Activated T-helper 1 cell treated with anti-CD3 and anti-CD28 coated beads, Interleukin-12 subunit alpha, Interleukin-12 subunit beta, Interleukin-2, Interleukin-4 antibody, amounts not matched to agents 30 ng/mL and 10 ng/mL and 1 ng/mL, durations not matched to agents 14 hours and 24 hours and 36 hours (primary cell): ENCODE results near the gene DMP1. TPM values are rescaled to one million over a fixed set of nuclear protein-coding genes. Genes with fewer than 3 reads are reported as not detected.
A peak's percentile ranks its signal among the peaks of the same experiment; 100 is the strongest.
"Not testable (repeated sequence)": the region's sequence is repeated elsewhere in the genome, so short reads cannot be mapped to it uniquely, and the experiment has no call there.

ENCODE experiments used
- DNase-seq: peaks from one replicate; pipeline ENCODE4 v3.0.0; 2021; ENCODE audit warnings: low spot score
- H3K27ac Mint-ChIP-seq: one replicate; pipeline ENCODE4 v1.8.0; 2021; ENCODE audit warnings: mild to moderate bottlenecking, mixed read lengths
- H3K27me3 Mint-ChIP-seq: one replicate; pipeline ENCODE4 v1.8.0; 2022; ENCODE audit warnings: mild to moderate bottlenecking, moderate library complexity, mixed read lengths; ENCODE audit not compliant: insufficient read depth
- H3K36me3 Mint-ChIP-seq: one replicate; pipeline ENCODE4 v1.8.0; 2021; ENCODE audit warnings: low read depth, mixed read lengths
- H3K4me1 Mint-ChIP-seq: one replicate; pipeline ENCODE4 v1.8.0; 2021; ENCODE audit warnings: low read depth, mixed read lengths
- H3K4me3 Mint-ChIP-seq: one replicate; pipeline ENCODE4 v1.8.0; 2021; ENCODE audit warnings: mild to moderate bottlenecking, moderate library complexity, mixed read lengths
- H3K9me3 Mint-ChIP-seq: one replicate; pipeline ENCODE4 v1.8.0; 2021; ENCODE audit warnings: mixed read lengths
- intact Hi-C: fragments of 100-400 bp; cut with micrococcal nuclease; formaldehyde crosslinking; loops from one replicate; pipeline ENCODE4 v1.15.1; 2024
- total RNA-seq: library from RNA; stranded (reverse); gene quantifications from 2 replicates; pipeline ENCODE4 v1.2.3, GENCODE V29; 2022

Gene DMP1
- total RNA-seq, 1 donor from 2014 or later: not detected

DNA sequence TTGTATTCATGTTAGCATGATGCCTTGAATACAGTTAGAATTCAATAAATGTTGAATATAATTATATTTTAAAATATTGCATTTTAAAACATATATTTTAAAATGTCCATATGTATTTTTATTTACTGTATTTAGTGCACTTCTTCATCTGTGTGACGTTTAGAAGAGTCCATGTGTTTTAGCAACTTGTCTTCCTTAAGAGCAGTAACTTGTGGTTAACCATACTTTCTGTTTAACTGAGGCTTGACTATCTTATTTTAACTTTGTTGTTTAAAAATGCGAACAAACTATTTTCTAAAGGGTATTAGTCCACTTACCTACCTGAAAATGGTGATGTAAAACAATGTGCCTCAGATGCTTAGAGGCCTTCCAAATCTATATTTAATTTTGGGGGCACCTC is 858 bp downstream of the DMP1 start:
- intact Hi-C loops: no loop called here
- no peaks in the 10 kb centered on the region for H3K27me3 Mint-ChIP-seq

DNA sequence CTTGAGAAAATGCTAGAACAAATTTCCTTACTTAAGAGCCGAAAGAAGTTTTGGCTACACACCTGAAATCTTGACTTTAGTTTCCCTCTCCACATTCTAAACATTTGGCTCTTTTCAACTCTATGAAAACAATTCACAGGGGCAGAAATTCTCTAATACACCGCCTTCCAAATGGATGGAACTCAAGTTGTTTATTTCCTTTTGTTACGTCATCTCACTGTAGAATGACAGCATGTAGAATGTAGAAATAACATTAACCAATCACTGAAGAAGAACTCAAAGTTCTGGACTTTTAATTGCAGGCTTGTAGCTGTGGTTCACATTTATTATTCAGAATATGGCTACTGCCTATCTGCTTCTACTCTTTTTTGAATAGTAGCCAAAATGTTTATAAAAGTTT is 1.9 kb downstream of the DMP1 start:
- H3K27me3 Mint-ChIP-seq: no peaks in the 10 kb centered on the region
- H3K27ac Mint-ChIP-seq: no peak overlapping the region
- no peaks in the 10 kb centered on the region for H3K9me3 Mint-ChIP-seq
- DNase-seq: no peak
- intact Hi-C loops: no loop called here
- no peaks in the 10 kb centered on the region for H3K4me1 Mint-ChIP-seq
- no peak overlapping the region for H3K4me3 Mint-ChIP-seq
- H3K36me3 Mint-ChIP-seq: no peaks in the 10 kb centered on the region

More for the DNA sequence above, 858 bp downstream of the DMP1 start:
- H3K9me3 Mint-ChIP-seq: no peaks in the 10 kb centered on the region
- no peak overlapping the region for H3K27ac Mint-ChIP-seq
- no peak for DNase-seq
- no peaks in the 10 kb centered on the region for H3K4me1 Mint-ChIP-seq
- H3K36me3 Mint-ChIP-seq: no peaks in the 10 kb centered on the region
- H3K4me3 Mint-ChIP-seq: no peak overlapping the region

GRCh38 chr4:87654487-87655044 is 4.5 kb downstream of the DMP1 start:
- no peaks in the 10 kb centered on the region for H3K4me1 Mint-ChIP-seq
- no peaks in the 10 kb centered on the region for H3K27me3 Mint-ChIP-seq
- no peaks in the 10 kb centered on the region for H3K36me3 Mint-ChIP-seq
- H3K9me3 Mint-ChIP-seq: no peaks in the 10 kb centered on the region
- no peak overlapping the region for H3K4me3 Mint-ChIP-seq
- intact Hi-C loops: no loop called here
- no peak for DNase-seq
- no peak overlapping the region for H3K27ac Mint-ChIP-seq

DNA sequence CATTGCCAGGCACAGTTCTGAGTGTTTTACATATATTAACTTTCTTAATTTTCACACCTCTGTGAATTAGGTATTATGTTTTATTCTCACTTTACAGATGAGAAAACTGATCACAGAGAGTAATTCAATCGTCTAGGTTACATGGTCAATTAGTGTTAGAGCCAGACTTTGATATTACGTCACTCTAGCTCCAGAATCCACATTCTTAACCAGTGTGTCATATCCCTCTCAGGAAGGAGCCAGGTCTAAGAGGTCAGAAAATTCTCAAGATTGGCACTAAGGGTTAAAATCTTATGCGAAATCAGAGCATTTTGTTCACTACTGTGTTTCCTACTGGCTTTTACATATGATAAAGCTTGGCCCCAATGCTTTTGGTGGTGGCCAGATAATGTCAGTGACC is 7.4 kb downstream of the DMP1 start:
- no peak for DNase-seq
- Mint-ChIP-seq H3K27ac (no peak overlapping the region), H3K9me3 (no peaks in the 10 kb centered on the region), H3K27me3 (no peaks in the 10 kb centered on the region), H3K4me3 (no peak overlapping the region), H3K4me1 (no peaks in the 10 kb centered on the region), H3K36me3 (no peaks in the 10 kb centered on the region)
- intact Hi-C loops: no loop called here

- Mint-ChIP-seq H3K27me3 (no peaks in the 10 kb centered on the region), H3K4me3 (no peak overlapping the region), H3K36me3 (no peaks in the 10 kb centered on the region), H3K4me1 (no peaks in the 10 kb centered on the region), H3K27ac (no peak overlapping the region), H3K9me3 (no peaks in the 10 kb centered on the region)
- intact Hi-C loops: no loop called here
- no peak for DNase-seq
Measured at GRCh38 chr4:87659247-87659931, 9.3 kb downstream of the DMP1 start.

- no peak for DNase-seq
- no peaks in the 10 kb centered on the region for H3K4me1 Mint-ChIP-seq
- H3K9me3 Mint-ChIP-seq: no peaks in the 10 kb centered on the region
- no peak overlapping the region for H3K4me3 Mint-ChIP-seq
- no peaks in the 10 kb centered on the region for H3K36me3 Mint-ChIP-seq
- intact Hi-C loops: no loop called here
- H3K27me3 Mint-ChIP-seq: no peaks in the 10 kb centered on the region
- H3K27ac Mint-ChIP-seq: no peak overlapping the region
Measured at GRCh38 chr4:87662871-87663270, 12.8 kb downstream of the DMP1 start.

DNA sequence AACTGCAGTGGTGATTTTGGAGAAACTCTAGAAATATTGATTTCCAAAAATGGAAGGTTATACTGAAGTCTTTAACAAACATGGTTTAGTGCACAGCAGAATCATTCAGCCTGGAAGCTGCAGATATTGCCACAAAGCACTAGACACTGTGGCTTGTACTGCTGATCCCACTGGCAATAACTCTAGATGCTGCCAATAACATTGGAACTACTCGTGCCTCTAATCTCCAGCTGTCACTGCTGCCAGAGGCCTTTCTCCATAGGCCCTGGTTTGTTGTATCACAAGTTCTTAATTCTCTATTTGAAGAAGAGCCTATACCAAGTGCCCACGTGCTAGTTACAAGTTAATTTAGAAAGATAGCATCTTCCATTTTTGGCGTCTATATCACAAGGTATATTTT is 19.3 kb downstream of the DMP1 start:
- H3K4me1 Mint-ChIP-seq: no peaks in the 10 kb centered on the region
- H3K27me3 Mint-ChIP-seq: peaks cover 3% of the 10 kb centered on the region
- DNase-seq: no peak
- H3K27ac Mint-ChIP-seq: no peak overlapping the region
- intact Hi-C loops: no loop called here
- H3K4me3 Mint-ChIP-seq: no peak overlapping the region
- peaks cover 24% of the 10 kb centered on the region for H3K9me3 Mint-ChIP-seq
- no peaks in the 10 kb centered on the region for H3K36me3 Mint-ChIP-seq

GRCh38 chr4:87677731-87678130 is 27.7 kb downstream of the DMP1 start:
- H3K27me3 Mint-ChIP-seq: no peaks in the 10 kb centered on the region
- H3K36me3 Mint-ChIP-seq: no peaks in the 10 kb centered on the region
- no peak overlapping the region for H3K4me3 Mint-ChIP-seq
- peaks cover 12% of the 10 kb centered on the region for H3K9me3 Mint-ChIP-seq
- DNase-seq: no peak
- H3K27ac Mint-ChIP-seq: no peak overlapping the region
- H3K4me1 Mint-ChIP-seq: no peaks in the 10 kb centered on the region
- intact Hi-C loops: loop anchor here (2.0 kb wide), 2 partner anchors 161 to 295 kb away; no protein-coding TSS in a partner anchor

DNA sequence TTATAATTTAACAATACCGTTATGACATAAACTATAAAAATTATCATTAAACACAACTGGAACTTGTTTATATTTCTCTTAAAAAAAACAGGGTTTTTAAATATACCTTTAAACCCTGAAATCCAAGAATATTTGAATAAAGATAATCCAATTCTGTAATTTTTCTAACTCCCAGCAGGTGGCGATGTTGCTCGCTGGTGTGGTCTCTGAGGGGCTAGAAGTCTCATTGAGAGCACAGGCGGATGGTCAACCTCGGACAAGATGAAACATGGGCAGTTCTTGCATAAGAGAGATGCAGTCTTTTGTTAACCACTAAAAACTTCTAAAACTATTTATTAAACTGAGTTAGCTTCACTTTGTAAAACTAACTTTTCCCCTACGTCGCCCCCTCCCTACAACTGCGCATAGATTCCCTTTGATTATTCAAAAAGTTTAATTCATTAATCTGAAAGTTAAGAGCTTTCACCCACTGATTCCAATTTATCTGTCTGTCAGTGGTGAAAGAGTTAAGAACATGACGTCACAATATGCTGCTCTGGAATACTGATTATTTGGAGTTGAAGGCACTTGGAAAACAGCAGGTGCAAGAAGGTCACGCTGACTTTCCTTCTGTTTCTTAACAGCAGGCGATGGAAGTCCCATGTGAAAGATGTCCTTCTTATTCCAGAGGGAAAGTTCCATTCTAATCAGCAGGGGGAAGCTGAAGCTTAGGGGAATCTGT is 29.5 kb downstream of the DMP1 start:
- Mint-ChIP-seq H3K9me3 (peaks cover under 1% of the 10 kb centered on the region), H3K27me3 (no peaks in the 10 kb centered on the region), H3K27ac (no peak overlapping the region), H3K4me1 (no peaks in the 10 kb centered on the region), H3K4me3 (no peak overlapping the region), H3K36me3 (no peaks in the 10 kb centered on the region)
- intact Hi-C loops: loop anchor here (1.0 to 2.0 kb wide), 3 partner anchors 159 to 293 kb away; no protein-coding TSS in a partner anchor
- peak; percentile 2 for DNase-seq

GRCh38 chr4:87680271-87680670 is 30.2 kb downstream of the DMP1 start:
- DNase-seq: no peak
- Mint-ChIP-seq H3K9me3 (no peaks in the 10 kb centered on the region), H3K36me3 (no peaks in the 10 kb centered on the region), H3K27me3 (no peaks in the 10 kb centered on the region), H3K4me1 (no peaks in the 10 kb centered on the region), H3K4me3 (no peak overlapping the region), H3K27ac (no peak overlapping the region)
- intact Hi-C loops: no loop called here

GRCh38 chr4:87688316-87688715 is 38.2 kb downstream of the DMP1 start:
- Mint-ChIP-seq H3K27ac (no peak overlapping the region), H3K9me3 (peaks cover 18% of the 10 kb centered on the region), H3K36me3 (peaks cover 5% of the 10 kb centered on the region), H3K4me1 (no peaks in the 10 kb centered on the region), H3K4me3 (no peak overlapping the region), H3K27me3 (no peaks in the 10 kb centered on the region)
- DNase-seq: no peak
- intact Hi-C loops: no loop called here

DNA sequence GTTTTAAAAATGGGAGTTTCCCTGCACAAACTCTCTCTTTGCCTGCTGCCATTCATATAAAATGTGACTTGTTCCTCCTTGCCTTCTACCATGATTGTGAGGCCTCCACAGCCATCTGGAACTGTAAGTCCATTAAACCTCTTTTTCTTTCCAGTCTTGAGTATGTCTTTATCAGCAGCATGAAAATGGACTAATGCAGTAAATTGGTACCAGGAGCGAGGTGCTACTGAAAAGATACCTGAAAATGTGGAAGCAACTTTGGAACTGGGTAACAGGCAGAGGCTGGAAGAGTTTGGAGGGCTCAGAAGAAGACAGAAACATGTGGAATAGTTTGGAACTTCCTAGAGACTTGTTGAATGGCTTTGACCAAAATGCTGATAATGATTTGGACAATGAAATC is 40.9 kb downstream of the DMP1 start:
- H3K4me3 Mint-ChIP-seq, H3K4me1 Mint-ChIP-seq, H3K27ac Mint-ChIP-seq, H3K36me3 Mint-ChIP-seq, H3K27me3 Mint-ChIP-seq, DNase-seq, intact Hi-C loops: not testable (repeated sequence)
- H3K9me3 Mint-ChIP-seq: peaks cover 22% of the 10 kb centered on the region

DNA sequence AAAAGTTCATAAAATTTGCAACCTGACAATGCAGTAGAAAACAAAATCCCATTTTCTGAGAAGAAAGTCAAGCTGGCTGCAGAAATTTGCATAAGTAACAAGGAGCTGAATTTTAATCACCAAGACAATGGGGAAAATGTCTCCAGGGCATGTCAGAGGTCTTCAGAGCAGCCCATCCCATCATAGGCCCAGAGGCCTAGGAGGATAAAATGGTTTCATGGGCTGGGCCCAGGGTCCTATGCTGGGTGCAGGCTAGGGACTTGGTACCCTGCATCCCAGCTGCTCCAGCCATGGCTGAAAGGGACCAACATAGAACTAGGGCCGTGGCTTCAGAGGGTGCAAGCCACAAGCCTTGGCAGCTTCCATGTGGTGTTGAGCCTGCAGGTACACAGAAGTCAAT is 42.0 kb downstream of the DMP1 start:
- H3K4me1 Mint-ChIP-seq, DNase-seq, H3K36me3 Mint-ChIP-seq, H3K4me3 Mint-ChIP-seq, H3K27me3 Mint-ChIP-seq, intact Hi-C loops, H3K27ac Mint-ChIP-seq: not testable (repeated sequence)
- peaks cover 22% of the 10 kb centered on the region for H3K9me3 Mint-ChIP-seq
